ENCODE measurements around the gene SLC37A1.
A peak's percentile ranks its signal among the peaks of the same experiment; 100 is the strongest.

SLC37A1 gene

DNA sequence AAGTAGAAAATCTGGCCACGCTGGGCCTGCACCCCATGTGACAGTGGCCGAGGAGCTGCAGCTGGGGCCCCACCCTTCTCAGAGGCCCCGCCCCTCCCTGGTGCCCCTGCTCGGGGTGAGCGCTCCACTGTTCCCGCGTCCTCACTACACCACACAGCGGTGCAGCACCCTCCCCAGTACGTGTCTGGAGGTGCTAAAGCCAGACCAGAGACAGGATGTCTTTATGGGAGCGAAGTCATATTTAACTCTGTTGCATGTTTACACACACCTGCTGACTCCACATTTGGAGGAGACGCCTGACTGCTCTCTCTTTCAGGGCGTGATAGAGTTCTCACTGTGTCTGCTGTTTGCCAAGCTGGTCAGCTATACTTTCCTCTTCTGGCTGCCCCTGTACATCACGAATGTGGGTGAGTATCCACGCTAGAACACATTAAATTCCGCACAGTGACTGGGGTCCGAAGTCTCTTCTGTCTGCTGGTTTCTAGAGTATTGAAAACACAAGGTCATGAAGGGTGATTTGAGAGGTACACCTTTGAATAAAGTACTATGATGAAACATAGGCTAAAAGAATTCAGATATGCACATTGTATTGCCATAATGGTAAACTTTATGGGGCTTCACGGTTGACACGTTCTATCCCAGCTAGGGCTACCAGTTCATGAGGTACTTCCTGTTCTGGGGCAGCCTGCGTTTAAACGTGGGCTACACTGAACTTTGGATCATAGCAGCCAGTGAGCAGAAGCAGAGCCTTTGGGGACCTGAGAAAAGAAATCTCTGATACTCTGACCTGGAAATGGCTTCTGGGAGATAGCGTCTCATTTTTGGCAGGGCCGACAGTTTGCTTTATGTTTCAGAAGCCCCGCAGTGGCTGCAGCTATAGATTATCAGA, 48.4 kb downstream of the SLC37A1 start:
- H3K36me3 Mint-ChIP-seq (ENCODE audit: insufficient read depth) = peaks cover 27% of the 10 kb centered on the region
- ATAC-seq (replicated peaks) (no peak), DNase-seq (no peak)
- no peak overlapping the region for H3K4me3 Mint-ChIP-seq
- no peaks in the 10 kb centered on the region for H3K9me3 Mint-ChIP-seq
- no peaks in the 10 kb centered on the region for H3K27me3 Mint-ChIP-seq
- peaks cover 0 to 10% of the 10 kb centered on the region in 2 donors for H3K4me1 Mint-ChIP-seq (ENCODE audit: low read depth in 2 of 2)
- H3K27ac Mint-ChIP-seq = peak overlapping the region; percentile 2 to 58

DNA sequence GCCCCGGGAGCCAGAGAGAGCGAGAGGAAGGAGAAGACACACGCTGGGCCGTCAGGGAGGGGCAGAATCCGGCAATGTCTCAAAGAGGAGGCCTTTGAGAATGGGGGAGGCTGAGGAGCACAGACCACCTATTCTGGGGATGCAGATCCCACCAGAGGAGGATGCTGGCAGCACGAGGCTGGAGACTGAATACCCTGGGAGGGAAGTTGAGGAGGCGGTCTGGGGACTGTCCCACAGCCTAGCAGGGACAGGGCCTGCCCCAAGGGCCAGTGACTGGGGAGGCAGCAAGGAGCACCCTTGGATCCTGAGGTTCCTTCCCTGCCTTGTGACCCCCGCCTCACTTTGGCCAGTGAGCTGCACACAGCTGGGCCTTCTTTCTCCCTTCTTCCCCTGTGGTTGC, 49.2 kb downstream of the SLC37A1 start:
- Mint-ChIP-seq H3K9me3 (no peaks in the 10 kb centered on the region), H3K4me1 (ENCODE audit: low read depth in 2 of 2) (peaks cover 0 to 10% of the 10 kb centered on the region in 2 donors), H3K4me3 (no peak overlapping the region), H3K36me3 (ENCODE audit: insufficient read depth) (peaks cover 20% of the 10 kb centered on the region), H3K27me3 (no peaks in the 10 kb centered on the region), H3K27ac (peak overlapping the region; percentile 2 to 58)
- ATAC-seq (replicated peaks) (no peak), DNase-seq (no peak)

DNA sequence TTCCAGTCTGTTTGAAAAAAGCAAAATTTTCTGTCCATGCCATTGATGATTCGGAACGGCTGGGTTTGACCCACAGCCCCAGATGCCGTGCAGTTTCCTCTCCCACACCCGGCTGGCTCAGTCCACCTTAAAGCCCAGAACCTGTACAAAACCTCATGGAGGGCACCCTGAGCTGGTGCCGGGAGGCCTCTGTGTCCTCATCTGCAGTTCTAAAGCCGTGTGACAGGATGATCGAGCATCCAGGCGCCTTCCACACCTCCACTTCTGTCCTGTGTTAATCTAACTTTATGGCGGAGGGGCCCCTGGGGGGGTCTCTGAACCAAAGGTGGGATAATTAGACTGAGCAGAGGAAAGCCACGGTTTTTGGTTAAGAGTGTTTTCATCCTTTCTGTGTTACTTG, 49.6 kb downstream of the SLC37A1 start:
- Mint-ChIP-seq H3K27me3 (no peaks in the 10 kb centered on the region), H3K27ac (peak overlapping the region in 1 of 2 donors; percentile 55), H3K4me1 (ENCODE audit: low read depth in 2 of 2) (peaks cover 0 to 10% of the 10 kb centered on the region in 2 donors), H3K9me3 (no peaks in the 10 kb centered on the region), H3K36me3 (ENCODE audit: insufficient read depth) (peaks cover 17% of the 10 kb centered on the region), H3K4me3 (no peak overlapping the region)
- ATAC-seq (replicated peaks) (no peak), DNase-seq (no peak)

DNA sequence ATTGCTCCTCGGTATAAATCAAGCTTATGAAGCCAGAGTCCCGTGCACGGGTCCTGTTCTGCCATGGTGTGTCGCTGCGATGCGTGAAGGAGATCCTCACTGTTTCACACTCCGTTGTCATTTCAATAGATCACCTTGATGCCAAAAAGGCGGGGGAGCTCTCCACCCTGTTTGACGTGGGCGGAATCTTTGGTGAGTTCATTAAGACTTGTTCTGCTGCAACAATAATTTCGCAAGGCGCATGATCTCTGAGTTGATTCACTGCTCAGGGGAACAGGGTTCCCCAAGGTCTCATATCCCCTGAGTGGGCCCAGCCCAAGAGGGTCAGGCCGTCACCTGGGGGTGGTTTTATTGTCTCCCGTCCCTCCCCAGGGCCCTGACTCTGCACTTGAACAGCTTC, 50.0 kb downstream of the SLC37A1 start:
- Mint-ChIP-seq H3K27me3 (no peaks in the 10 kb centered on the region), H3K4me3 (no peak overlapping the region), H3K9me3 (no peaks in the 10 kb centered on the region), H3K27ac (peak overlapping the region in 1 of 2 donors; percentile 55), H3K36me3 (ENCODE audit: insufficient read depth) (peaks cover 17% of the 10 kb centered on the region), H3K4me1 (ENCODE audit: low read depth in 2 of 2) (peaks cover 0 to 10% of the 10 kb centered on the region in 2 donors)
- DNase-seq = no peak
- no peak for ATAC-seq (replicated peaks)

DNA sequence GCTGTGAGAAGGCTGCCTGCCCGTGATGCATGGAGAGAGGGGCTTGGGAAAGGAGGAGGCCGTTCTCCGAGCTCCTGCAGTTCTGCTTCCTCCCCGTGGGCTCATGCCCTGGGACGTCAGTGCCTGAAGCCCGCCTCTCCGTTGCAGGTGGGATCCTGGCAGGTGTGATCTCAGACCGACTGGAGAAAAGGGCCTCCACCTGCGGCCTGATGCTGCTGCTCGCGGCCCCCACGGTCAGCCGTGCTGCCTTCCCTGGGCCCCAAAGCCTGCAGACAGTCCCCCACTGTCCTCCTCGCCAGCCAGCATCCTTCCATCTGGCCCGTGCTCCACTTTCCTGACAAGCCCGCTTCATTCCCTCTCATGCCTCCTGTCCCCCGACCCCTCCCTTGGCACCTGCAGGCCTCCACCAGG, 50.9 kb downstream of the SLC37A1 start:
- Mint-ChIP-seq H3K9me3 (no peaks in the 10 kb centered on the region), H3K4me3 (no peak overlapping the region), H3K4me1 (ENCODE audit: low read depth in 2 of 2) (peaks cover 0 to 10% of the 10 kb centered on the region in 2 donors), H3K27me3 (no peaks in the 10 kb centered on the region), H3K36me3 (ENCODE audit: insufficient read depth) (peaks cover 15% of the 10 kb centered on the region), H3K27ac (peak overlapping the region in 1 of 2 donors; percentile 70)
- DNase-seq = no peak
- no peak for ATAC-seq (replicated peaks)

DNA sequence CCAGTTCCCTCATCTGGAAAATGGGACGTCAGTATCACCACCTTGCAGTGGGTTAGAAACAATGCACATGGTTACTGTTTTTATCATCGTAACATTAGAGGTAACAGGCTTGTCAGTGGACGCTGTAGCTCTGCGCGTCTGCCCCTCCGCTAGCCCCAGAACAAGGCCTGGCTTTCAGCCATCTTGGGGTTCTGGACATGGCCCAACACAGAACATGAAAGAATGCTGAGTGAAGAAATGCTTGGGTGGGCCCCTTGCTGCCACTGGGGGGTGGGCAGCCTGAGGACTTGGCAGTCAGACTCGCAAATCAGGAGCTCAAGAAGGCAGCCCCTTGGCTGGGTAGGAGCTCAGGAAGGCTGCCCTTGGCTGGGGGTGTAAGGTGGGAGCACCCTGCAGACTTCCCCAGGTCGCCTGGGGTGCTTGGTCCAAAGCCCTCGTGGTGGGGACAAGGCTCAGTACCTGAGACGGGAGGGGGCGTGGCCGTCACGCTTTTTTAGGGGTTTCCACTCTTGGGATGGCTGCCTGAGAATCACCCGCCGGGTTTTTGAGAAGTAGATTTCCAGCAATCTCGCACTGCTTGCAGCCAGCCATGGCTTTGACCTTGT, 51.7 kb downstream of the SLC37A1 start:
- Mint-ChIP-seq H3K9me3 (no peaks in the 10 kb centered on the region), H3K4me1 (ENCODE audit: low read depth in 2 of 2) (peaks cover 0 to 7% of the 10 kb centered on the region in 2 donors), H3K27me3 (no peaks in the 10 kb centered on the region), H3K27ac (peak overlapping the region in 1 of 2 donors; percentile 70), H3K4me3 (no peak overlapping the region), H3K36me3 (ENCODE audit: insufficient read depth) (peaks cover 15% of the 10 kb centered on the region)
- DNase-seq (no peak), ATAC-seq (replicated peaks) (no peak)

DNA sequence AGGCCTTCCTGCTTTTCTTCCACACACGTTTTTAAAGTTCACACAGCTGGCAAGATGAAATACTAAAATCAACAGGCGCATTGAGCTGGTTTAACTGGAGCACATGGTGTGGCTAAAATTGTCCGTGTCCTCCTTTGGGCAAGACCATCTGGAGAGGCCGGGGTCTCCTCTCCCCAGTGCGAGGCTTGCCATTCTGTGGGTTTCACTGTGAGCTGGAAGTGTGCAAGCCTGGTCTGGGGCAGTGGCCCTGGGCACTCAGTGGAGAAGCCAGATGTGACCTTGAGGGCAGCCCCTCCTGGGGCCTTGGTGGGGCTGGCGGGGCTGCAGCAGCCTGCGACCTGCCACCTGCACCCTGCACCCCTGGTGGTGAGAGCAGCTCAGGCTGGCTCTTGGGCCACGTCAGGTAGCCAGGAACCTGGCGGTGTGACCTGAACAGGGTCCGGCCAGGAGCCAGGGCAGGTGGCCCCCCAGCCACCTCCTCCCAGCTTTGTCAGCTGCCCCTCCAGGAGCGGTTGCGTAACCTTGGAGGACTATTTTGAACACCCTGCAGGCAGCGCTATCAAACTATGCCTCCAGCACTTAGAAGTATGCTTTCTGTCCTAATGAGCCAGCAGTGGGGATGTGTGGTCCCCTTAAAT, 52.4 kb downstream of the SLC37A1 start:
- no peak for ATAC-seq (replicated peaks)
- H3K4me1 Mint-ChIP-seq (ENCODE audit: low read depth in 2 of 2) = peaks cover 0 to 7% of the 10 kb centered on the region in 2 donors
- H3K9me3 Mint-ChIP-seq = no peaks in the 10 kb centered on the region
- H3K27ac Mint-ChIP-seq = no peak overlapping the region
- H3K27me3 Mint-ChIP-seq = no peaks in the 10 kb centered on the region
- peaks cover 13% of the 10 kb centered on the region for H3K36me3 Mint-ChIP-seq (ENCODE audit: insufficient read depth)
- H3K4me3 Mint-ChIP-seq = no peak overlapping the region
- DNase-seq = no peak

DNA sequence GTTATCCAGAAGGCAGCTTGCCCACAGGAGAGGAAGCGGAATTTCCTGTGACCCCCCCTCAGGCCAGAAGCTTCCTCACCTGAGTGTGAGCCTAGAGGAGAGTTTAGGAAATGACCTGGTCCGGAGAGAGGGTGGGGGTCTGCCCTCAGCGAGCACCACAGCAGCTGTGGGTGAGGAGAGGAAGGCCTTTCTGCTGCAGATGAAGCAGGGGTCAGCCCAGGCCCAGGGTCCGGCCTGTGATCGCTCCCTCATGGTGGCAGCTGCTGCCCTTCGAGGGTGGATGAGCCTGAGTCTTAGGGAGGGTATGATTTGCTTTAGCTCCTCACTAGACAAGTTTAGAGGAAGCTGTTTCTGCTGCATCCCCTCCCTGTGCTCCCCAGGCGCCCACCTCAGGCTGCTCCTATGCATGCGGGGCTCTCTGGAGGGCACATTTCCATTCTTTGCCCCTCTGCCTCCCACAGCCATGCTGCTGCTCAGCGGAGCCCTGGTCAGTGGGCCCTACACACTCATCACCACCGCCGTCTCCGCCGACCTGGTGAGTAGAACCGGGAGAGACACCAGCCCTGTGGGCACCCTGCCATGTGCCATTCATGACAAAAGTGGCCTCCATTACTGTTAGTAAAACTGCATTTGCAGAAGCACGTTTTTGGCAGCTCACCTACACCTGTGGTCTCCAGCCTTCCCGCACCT, 53.0 kb downstream of the SLC37A1 start:
- no peaks in the 10 kb centered on the region for H3K9me3 Mint-ChIP-seq
- H3K36me3 Mint-ChIP-seq (ENCODE audit: insufficient read depth) = peaks cover 14% of the 10 kb centered on the region
- ATAC-seq (replicated peaks) = no peak
- no peak for DNase-seq
- peaks cover 0 to 7% of the 10 kb centered on the region in 2 donors for H3K4me1 Mint-ChIP-seq (ENCODE audit: low read depth in 2 of 2)
- no peak overlapping the region for H3K27ac Mint-ChIP-seq
- no peak overlapping the region for H3K4me3 Mint-ChIP-seq
- H3K27me3 Mint-ChIP-seq = no peaks in the 10 kb centered on the region

DNA sequence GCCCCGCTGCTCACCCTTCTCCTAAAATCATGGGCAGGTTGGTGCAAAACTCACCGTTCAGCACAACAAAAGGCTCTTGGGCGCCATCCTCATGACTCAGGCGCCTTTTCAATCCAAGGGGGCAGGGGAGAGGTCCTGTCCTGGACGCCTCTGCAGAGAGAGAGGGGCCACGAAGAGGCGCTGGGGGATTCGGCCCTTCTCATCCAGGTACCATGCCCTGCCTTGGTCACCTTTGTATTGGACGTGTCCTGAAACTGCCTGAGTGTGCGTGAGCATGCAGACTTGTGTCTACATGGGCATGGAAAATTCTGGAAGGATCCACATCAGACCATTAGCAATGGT, 53.5 kb downstream of the SLC37A1 start:
- Mint-ChIP-seq H3K4me3 (no peak overlapping the region), H3K4me1 (ENCODE audit: low read depth in 2 of 2) (peaks cover 0 to 7% of the 10 kb centered on the region in 2 donors), H3K27ac (no peak overlapping the region), H3K36me3 (ENCODE audit: insufficient read depth) (peaks cover 17% of the 10 kb centered on the region), H3K9me3 (no peaks in the 10 kb centered on the region), H3K27me3 (no peaks in the 10 kb centered on the region)
- ATAC-seq (replicated peaks) (no peak), DNase-seq (no peak)

DNA sequence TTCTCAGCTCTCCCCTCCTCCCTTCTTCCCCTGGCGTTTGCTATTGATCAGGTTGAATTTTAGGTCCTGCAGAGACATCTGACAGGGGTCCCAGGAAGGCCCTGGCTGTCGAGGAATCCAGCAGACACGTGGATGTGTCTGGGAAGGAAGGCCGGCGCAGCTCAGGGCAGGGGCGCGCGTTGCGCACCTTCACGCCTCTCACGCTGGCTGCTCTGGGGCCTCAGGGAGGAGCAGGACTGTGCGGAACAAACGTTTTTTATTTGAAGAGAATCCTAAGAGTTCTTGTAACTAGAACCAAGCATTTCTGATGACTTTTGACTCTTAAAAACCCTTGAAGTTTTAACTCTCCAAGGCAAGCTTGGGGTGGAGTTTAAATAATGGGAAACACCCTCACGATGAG, 54.2 kb downstream of the SLC37A1 start:
- Mint-ChIP-seq H3K36me3 (ENCODE audit: insufficient read depth) (peaks cover 21% of the 10 kb centered on the region), H3K9me3 (no peaks in the 10 kb centered on the region), H3K4me3 (no peak overlapping the region), H3K27me3 (no peaks in the 10 kb centered on the region), H3K4me1 (ENCODE audit: low read depth in 2 of 2) (peaks cover 0 to 3% of the 10 kb centered on the region in 2 donors), H3K27ac (no peak overlapping the region)
- no peak for DNase-seq
- ATAC-seq (replicated peaks) = no peak

DNA sequence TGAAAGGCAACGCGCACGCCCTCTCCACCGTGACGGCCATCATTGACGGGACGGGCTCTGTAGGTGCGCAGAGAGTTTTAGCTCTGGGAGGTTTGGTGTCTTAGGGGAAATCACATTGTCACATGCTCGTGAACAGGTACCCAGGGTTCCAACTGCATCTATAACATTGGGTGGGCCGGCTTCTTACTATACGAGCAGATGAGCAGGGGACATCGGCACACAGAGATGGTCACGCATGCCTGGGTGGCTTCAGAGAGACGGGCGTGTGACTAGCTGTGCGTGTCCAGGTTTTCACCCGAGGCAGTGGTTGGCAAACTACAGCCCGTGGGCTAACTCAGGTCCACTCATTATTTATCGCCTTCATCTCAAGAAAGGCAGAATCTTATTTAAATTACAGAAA, 54.7 kb downstream of the SLC37A1 start:
- peaks cover 26% of the 10 kb centered on the region for H3K36me3 Mint-ChIP-seq (ENCODE audit: insufficient read depth)
- peaks cover 0 to 3% of the 10 kb centered on the region in 2 donors for H3K4me1 Mint-ChIP-seq (ENCODE audit: low read depth in 2 of 2)
- no peak overlapping the region for H3K4me3 Mint-ChIP-seq
- no peak for ATAC-seq (replicated peaks)
- no peaks in the 10 kb centered on the region for H3K9me3 Mint-ChIP-seq
- no peaks in the 10 kb centered on the region for H3K27me3 Mint-ChIP-seq
- no peak for DNase-seq
- H3K27ac Mint-ChIP-seq = no peak overlapping the region

DNA sequence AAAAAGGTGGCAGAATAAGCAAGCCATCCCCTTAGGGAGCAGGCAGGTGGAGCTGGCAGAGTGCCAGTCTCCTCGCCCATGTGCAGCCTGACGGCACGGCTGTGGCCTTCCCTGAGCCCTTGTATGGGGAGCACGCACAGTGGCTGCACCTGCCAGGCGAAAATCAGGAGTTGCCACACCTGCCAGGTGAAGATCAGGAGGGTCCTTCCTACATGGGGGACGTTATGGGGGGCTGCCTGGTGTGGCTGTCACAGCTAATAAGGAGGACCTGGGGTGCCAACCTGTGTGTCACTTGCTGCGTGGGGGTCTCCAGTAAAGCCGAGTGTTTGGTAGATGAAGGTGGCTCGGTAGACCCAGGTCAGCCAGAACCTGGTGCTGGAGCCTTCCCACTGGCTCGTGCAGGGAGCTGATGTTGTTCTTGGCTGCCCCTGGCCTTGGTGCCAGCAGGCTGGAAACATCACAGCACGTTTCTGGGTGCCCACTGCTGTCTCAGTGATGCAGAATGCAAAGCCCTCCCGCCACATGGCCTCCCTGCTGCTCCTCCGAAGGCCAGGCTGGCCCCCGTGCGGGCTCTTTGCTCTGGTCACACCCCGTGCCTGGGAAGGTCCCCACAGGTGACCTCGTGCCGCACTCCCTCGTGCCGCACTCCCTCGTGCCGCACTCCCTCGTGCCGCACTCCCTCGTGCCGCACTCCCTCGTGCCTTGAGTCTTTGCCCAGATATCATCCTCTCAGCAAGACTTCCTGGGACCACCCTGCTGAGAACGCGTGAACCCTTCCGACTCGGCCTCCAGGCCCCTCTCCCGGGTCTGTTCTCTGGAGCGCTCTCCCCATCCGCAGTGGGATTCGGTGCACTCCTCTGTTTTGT, 55.4 kb downstream of the SLC37A1 start:
- Mint-ChIP-seq H3K27me3 (no peaks in the 10 kb centered on the region), H3K27ac (no peak overlapping the region), H3K36me3 (ENCODE audit: insufficient read depth) (peaks cover 24% of the 10 kb centered on the region), H3K9me3 (no peaks in the 10 kb centered on the region), H3K4me1 (ENCODE audit: low read depth in 2 of 2) (peaks cover 0 to 3% of the 10 kb centered on the region in 2 donors), H3K4me3 (no peak overlapping the region)
- no peak for ATAC-seq (replicated peaks)
- no peak for DNase-seq
